ENCODE measurements around the gene LMO3.

DNA sequence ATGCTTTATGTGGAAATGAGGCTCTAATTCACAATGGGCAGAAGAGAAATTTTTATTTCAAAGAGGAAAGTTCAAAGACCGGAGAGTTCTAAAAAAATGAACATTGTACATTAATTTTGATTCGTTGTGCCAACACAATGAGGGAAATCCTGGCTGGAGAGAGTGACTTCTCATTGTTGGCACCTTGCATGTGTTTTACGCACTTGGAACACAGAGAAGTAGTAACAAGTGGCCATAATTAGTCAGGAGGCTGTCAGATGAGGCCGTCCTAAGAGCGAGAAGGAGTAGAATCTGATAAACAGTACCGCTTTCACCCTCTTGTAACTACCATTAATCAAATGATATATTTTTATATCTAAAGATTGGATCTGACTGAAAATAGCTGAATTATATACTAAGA lies 6.9 kb downstream of the LMO3 start:
- TF ChIP-seq LEF1 (IDR thresholded peaks at IDR 0.05; ENCODE audit: borderline replicate concordance) (no peak), BHLHE40 (IDR thresholded peaks at IDR 0.05; ENCODE audit: borderline replicate concordance) (no peak), SUZ12 (IDR thresholded peaks at IDR 0.05) (no peak), L3MBTL2 (conservative IDR thresholded peaks at IDR 0.05) (no peak), CTBP1 (IDR thresholded peaks at IDR 0.05; ENCODE audit: borderline replicate concordance) (no peak)
